OCI-LY1 (cell line): ENCODE measurements around the gene RENBP.

ENCODE experiments used
- EZH2 ChIP-seq: fragments of 200-600 bp; sonication (generic), shearing (Covaris generic); IDR thresholded peaks from 2 replicates; pipeline ENCODE4 v1.8.0; 2017; ENCODE audit warnings: borderline replicate concordance, mixed run types, mild to moderate bottlenecking, antibody characterized with exemption, low read length, moderate library complexity, mixed read lengths
- TF ChIP-seq, protein P1 (sequence below): fragments of 200-600 bp; sonication (generic), shearing (Covaris generic); IDR thresholded peaks from 2 replicates; pipeline ENCODE4 v1.5.1; 2017; ENCODE audit warnings: mild to moderate bottlenecking, antibody characterized with exemption, low read length, moderate library complexity, mixed read lengths

DNA sequence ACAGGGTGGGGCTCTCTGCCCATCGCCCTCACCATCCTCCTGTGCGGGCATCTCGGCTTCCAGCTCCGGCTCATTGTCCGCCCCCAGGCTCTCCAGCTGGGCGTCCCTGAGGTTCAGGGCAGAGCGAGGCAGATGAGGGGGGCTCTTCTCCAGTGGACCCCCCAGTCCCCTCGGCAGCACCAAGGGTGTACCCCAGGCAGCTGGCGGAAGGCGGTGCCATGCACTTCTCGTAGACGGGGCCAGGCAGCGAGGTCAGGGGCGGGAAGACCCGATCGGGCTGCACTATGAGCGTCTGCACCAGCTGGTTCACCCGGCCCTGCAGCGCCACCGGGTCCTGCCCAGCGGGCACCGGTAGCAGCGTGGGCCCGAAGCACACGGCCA is 34.5 kb downstream of the RENBP start:
- TF ChIP-seq, protein P1, sequence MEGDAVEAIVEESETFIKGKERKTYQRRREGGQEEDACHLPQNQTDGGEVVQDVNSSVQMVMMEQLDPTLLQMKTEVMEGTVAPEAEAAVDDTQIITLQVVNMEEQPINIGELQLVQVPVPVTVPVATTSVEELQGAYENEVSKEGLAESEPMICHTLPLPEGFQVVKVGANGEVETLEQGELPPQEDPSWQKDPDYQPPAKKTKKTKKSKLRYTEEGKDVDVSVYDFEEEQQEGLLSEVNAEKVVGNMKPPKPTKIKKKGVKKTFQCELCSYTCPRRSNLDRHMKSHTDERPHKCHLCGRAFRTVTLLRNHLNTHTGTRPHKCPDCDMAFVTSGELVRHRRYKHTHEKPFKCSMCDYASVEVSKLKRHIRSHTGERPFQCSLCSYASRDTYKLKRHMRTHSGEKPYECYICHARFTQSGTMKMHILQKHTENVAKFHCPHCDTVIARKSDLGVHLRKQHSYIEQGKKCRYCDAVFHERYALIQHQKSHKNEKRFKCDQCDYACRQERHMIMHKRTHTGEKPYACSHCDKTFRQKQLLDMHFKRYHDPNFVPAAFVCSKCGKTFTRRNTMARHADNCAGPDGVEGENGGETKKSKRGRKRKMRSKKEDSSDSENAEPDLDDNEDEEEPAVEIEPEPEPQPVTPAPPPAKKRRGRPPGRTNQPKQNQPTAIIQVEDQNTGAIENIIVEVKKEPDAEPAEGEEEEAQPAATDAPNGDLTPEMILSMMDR, result no peak
- TF ChIP-seq EZH2, result no peak
